Astrocyte (in vitro differentiated cells and primary cell): Measurements from ENCODE around the gene CD82.

ENCODE experiments used
- CTCF ChIP-seq: IDR thresholded peaks from 2 replicates; pipeline ENCODE4 v1.5.1; 2011; ENCODE audit warnings: low read depth, mild to moderate bottlenecking, inconsistent platforms, low read length, moderate library complexity; ENCODE audit not compliant: insufficient read depth
- EZH2 ChIP-seq: IDR thresholded peaks from 2 replicates; pipeline ENCODE4 v1.6.1; 2012; ENCODE audit warnings: mild to moderate bottlenecking, low read length, inconsistent platforms; ENCODE audit not compliant: insufficient read depth

GRCh38 chr11:44615041-44615755 lies 49.7 kb downstream of the CD82 start:
- TF ChIP-seq CTCF (no peak), EZH2 (no peak)
